SK-N-MC (cell line): ENCODE measurements around the gene KRT72.

Experiments
- DNase-seq: peaks from one replicate; pipeline ENCODE4 v3.0.0-alpha.2; 2011; ENCODE audit warnings: low read depth, low spot score
- H3K27ac ChIP-seq: fragments of 200-600 bp; sonication (generic); 2 replicates; pipeline ENCODE4 v1.5.1; 2016; ENCODE audit warnings: mixed run types
- H3K36me3 ChIP-seq: fragments of 200-600 bp; sonication (generic); 2 replicates; pipeline ENCODE4 v1.6.1; 2017; ENCODE audit warnings: antibody characterized with exemption, low read length, mixed read lengths; ENCODE audit not compliant: insufficient read depth
- H3K4me3 ChIP-seq: fragments of 200-600 bp; sonication (generic); 2 replicates; pipeline ENCODE4 v1.5.1; 2016
- H3K9ac ChIP-seq: fragments of 200-600 bp; sonication (generic); 2 replicates; pipeline ENCODE4 v1.8.0; 2017; ENCODE audit warnings: mixed run types, mixed read lengths; ENCODE audit not compliant: insufficient read length
- H3K9me3 ChIP-seq: fragments of 200-600 bp; sonication (generic); 2 replicates; pipeline ENCODE4 v1.6.1; 2017; ENCODE audit warnings: low read depth, mild to moderate bottlenecking, antibody characterized with exemption, low read length, moderate library complexity, mixed read lengths
- EZH2 ChIP-seq: fragments of 200-600 bp; sonication (generic); IDR thresholded peaks from one replicate; pipeline ENCODE4 v1.6.1; 2017; ENCODE audit warnings: antibody characterized with exemption
- FOXP2 ChIP-seq: optimal IDR thresholded peaks from 2 replicates; pipeline ENCODE3; 2011; ENCODE audit warnings: mild to moderate bottlenecking, moderate library complexity; ENCODE audit not compliant: insufficient read depth; ENCODE audit errors: extremely low read length, control extremely low read depth
- POLR2AphosphoS5 ChIP-seq: IDR thresholded peaks from 2 replicates; pipeline ENCODE4 v1.6.1; 2012; ENCODE audit warnings: mild to moderate bottlenecking, low read depth, low read length, borderline replicate concordance

The KRT72 gene

GRCh38 chr12:52600941-52601481 is at the start of gene KRT72:
Gene KRT72, minus strand, starts transcription at chr12:52601463. Its CDS starts 11 bp downstream, at chr12:52601452.
- H3K9me3 ChIP-seq: no peaks in the 10 kb centered on the region
- no peaks in the 10 kb centered on the region for H3K36me3 ChIP-seq
- H3K4me3 ChIP-seq: no peak within 1 kb of the TSS
- H3K9ac ChIP-seq: no peak within 1 kb of the TSS
- TF ChIP-seq EZH2: no peak
- no peak for TF ChIP-seq POLR2AphosphoS5
- TF ChIP-seq FOXP2: no peak
- no peak for DNase-seq
- no peak within 1 kb of the TSS for H3K27ac ChIP-seq

- no peak for DNase-seq
- no peak overlapping the region for H3K27ac ChIP-seq
- H3K9ac ChIP-seq: no peak overlapping the region
- no peaks in the 10 kb centered on the region for H3K36me3 ChIP-seq
- TF ChIP-seq POLR2AphosphoS5 (no peak), FOXP2 (no peak), EZH2 (no peak)
- H3K4me3 ChIP-seq: no peak overlapping the region
- no peaks in the 10 kb centered on the region for H3K9me3 ChIP-seq
Measured at GRCh38 chr12:52650520-52651081, 49.3 kb upstream of the KRT72 start.

- H3K9ac ChIP-seq: no peak overlapping the region
Measured at GRCh38 chr12:52649066-52649465, 47.8 kb upstream of the KRT72 start.

GRCh38 chr12:52648012-52648550 is 46.8 kb upstream of the KRT72 start:
- no peaks in the 10 kb centered on the region for H3K36me3 ChIP-seq
- H3K27ac ChIP-seq: no peak overlapping the region
- no peak overlapping the region for H3K4me3 ChIP-seq
- no peaks in the 10 kb centered on the region for H3K9me3 ChIP-seq
- DNase-seq: no peak
- H3K9ac ChIP-seq: no peak overlapping the region
- TF ChIP-seq FOXP2 (no peak), EZH2 (no peak), POLR2AphosphoS5 (no peak)

More at GRCh38 chr12:52649066-52649465, 47.8 kb upstream of the KRT72 start:
- no peak overlapping the region for H3K4me3 ChIP-seq
- no peak for DNase-seq
- H3K36me3 ChIP-seq: no peaks in the 10 kb centered on the region
- no peaks in the 10 kb centered on the region for H3K9me3 ChIP-seq
- no peak for TF ChIP-seq POLR2AphosphoS5
- no peak for TF ChIP-seq FOXP2
- TF ChIP-seq EZH2: no peak
- H3K27ac ChIP-seq: no peak overlapping the region

GRCh38 chr12:52647601-52648000 is 46.3 kb upstream of the KRT72 start:
- no peaks in the 10 kb centered on the region for H3K9me3 ChIP-seq
- no peaks in the 10 kb centered on the region for H3K36me3 ChIP-seq
- DNase-seq: no peak
- TF ChIP-seq POLR2AphosphoS5 (no peak), FOXP2 (no peak), EZH2 (no peak)
- no peak overlapping the region for H3K9ac ChIP-seq
- H3K27ac ChIP-seq: no peak overlapping the region
- no peak overlapping the region for H3K4me3 ChIP-seq

GRCh38 chr12:52646613-52647012 is 45.4 kb upstream of the KRT72 start:
- TF ChIP-seq FOXP2 (no peak), EZH2 (no peak), POLR2AphosphoS5 (no peak)

GRCh38 chr12:52645982-52646381 is 44.7 kb upstream of the KRT72 start:
- H3K36me3 ChIP-seq: no peaks in the 10 kb centered on the region
- H3K4me3 ChIP-seq: no peak overlapping the region
- no peaks in the 10 kb centered on the region for H3K9me3 ChIP-seq
- no peak overlapping the region for H3K27ac ChIP-seq
- H3K9ac ChIP-seq: no peak overlapping the region
- no peak for DNase-seq
- TF ChIP-seq POLR2AphosphoS5: no peak
- no peak for TF ChIP-seq FOXP2
- TF ChIP-seq EZH2: no peak

More at GRCh38 chr12:52646613-52647012, 45.4 kb upstream of the KRT72 start:
- H3K9ac ChIP-seq: no peak overlapping the region
- no peak for DNase-seq
- no peak overlapping the region for H3K27ac ChIP-seq
- H3K36me3 ChIP-seq: no peaks in the 10 kb centered on the region
- no peak overlapping the region for H3K4me3 ChIP-seq
- H3K9me3 ChIP-seq: no peaks in the 10 kb centered on the region

GRCh38 chr12:52645120-52645761 is 44.0 kb upstream of the KRT72 start:
- Histone ChIP-seq H3K36me3 (no peaks in the 10 kb centered on the region), H3K9me3 (no peaks in the 10 kb centered on the region), H3K4me3 (no peak overlapping the region), H3K9ac (no peak overlapping the region), H3K27ac (no peak overlapping the region)
- DNase-seq: no peak
- TF ChIP-seq EZH2 (no peak), POLR2AphosphoS5 (no peak), FOXP2 (no peak)
